ENCODE measurements around the gene GLDC.

The GLDC gene

DNA sequence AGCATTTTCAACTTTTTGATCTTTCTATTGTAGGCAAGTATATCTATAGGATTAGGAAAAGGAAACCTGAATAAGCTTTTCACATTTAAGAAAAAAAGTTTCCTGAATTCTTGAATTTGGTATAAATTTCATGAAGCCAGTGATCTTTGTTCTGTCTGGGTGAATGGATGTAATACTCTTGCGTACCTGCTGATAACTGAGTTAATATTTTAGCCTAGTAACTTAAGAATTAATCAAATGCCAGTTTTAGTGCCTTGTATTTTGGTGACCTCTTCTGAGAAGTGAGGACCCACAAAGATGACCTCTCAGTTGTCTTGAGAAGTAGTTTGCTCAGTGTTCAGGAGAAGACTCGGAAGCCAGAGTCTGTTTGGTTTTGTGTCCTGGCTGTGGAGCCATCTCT lies 154.7 kb downstream of the GLDC start:
- DNase-seq: no peak

DNA sequence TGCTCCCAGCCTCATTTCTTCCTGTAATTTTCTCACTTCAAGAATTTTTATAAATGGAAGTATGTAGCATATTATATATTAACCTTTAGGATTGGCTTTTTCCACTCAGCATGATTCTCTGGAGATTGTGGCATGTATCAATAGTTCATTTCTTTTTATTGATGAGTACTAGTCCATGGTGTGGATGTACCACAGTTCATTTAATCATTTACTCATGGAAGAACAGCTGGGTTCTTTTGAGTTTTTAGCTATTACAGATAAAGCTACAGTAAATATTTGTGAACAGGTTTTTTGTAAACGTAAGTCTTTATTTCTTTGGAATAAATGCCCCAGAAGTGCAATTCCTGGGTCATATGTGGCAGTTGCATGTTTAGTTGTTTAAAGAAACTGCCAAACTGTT lies 156.4 kb downstream of the GLDC start:
- DNase-seq: no peak

DNA sequence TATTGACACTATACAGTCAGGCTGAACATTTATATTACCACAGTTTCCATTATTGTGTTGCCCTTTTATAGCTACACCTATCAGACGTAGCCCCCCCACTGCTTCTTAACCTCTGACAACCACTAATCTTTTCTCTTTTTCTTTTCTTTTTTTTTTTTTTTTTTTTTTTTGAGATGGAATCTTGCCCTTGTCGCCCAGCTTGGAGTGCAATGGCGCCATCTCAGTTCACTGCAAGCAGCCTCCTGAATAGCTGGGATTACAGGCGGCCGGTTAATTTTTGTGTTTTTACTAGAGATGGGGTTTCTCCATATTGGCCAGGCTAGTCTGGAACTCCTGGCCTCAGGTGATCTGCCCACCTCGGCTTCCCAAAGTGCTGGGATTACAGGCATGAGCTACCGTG lies 157.1 kb downstream of the GLDC start:
- no peak for DNase-seq

DNA sequence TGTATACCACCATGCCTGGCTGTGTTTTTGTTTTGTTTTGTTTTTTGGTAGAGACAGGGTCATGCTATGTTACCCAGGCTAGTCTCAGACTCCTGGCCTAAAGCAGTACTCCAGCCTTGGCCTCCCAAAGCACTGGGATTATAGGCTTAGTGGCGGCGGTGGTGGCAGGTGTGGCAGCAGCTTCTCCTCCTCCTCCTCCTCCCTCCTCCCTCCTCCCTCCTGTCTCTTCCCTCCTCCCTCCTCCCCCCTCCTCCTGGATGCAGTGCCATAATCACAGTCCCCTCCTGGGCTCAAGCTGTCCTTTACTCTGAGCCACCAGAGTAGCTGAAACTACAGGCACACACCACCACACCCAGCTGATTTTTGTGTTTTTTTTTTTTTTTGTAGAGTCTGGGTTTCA lies 161.3 kb downstream of the GLDC start:
- DNase-seq: no peak

Data from GDM1 (cell line).